ENCODE results near the gene SWT1.
"Not testable (repeated sequence)": the region's sequence is repeated elsewhere in the genome, so short reads cannot be mapped to it uniquely, and the experiment has no call there.

SWT1 gene

DNA sequence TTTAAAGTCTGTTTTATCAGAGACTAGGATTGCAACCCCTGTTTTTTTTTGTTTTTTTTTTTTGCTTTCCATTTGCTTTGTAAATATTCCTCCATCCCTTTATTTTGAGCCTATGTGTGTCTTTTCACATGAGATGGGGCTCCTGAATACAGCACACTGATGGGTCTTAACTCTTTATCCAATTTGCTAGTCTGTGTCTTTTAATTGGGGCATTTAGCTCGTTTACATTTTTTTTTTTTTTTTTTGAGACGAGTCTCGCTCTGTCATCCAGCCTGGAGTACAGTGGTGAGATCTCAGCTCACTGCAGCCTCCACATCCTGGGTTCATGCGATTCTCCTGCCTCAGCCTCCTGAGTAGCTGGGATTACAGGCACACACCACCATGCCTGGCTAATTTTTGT, 41.7 kb downstream of the SWT1 start:
- DNase-seq = not testable (repeated sequence)

DNA sequence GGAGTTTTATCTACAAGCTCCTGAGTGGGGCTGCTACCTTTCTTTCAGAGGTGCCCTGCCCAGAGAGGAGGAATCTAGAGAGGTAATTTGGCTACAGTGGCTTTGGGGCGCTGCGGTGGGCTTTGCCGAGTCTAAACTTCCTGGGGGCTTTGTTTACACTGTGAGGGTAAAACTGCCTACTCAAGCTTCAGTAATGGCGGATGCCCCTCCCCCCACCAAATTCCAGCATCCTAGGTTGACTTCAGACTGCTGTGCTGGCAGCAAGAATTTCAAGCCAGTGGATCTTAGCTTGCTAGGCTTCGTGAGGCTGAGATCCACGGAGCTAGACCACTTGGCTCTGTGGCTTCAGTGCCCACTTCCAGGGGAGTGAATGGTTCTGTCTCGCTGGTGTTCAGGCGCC, 43.9 kb downstream of the SWT1 start:
- no peak for DNase-seq

GRCh38 chr1:185207170-185207569, 50.2 kb downstream of the SWT1 start:
- DNase-seq = no peak

- DNase-seq = no peak
Measured at GRCh38 chr1:185207980-185208602, 51.1 kb downstream of the SWT1 start.

DNA sequence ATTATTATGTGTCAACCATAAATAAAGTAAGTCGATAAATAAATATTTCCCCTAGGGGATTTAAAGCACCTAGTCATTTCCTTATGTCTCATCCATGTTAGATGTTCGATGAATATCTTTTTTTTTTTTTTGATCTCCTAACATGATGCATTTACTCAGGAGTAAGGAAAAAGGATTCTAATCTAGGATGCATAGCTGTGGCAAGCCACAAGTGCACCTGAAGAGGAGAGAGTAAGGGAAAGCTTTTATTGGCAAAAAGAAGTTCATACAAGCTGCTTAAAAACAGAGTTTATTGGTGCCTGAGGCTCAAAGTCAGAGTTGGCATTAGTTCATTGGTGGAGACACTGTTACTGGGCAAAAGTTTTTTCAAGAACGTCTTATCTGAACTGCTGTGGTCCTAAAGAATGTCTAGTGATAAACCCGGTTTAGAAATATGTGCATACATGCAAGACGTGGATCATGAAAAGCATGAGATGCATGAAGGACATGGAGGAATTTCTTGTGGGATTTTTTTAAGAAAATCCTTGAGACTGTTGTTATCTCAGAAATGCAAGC, 51.7 kb downstream of the SWT1 start:
- no peak for DNase-seq

DNA sequence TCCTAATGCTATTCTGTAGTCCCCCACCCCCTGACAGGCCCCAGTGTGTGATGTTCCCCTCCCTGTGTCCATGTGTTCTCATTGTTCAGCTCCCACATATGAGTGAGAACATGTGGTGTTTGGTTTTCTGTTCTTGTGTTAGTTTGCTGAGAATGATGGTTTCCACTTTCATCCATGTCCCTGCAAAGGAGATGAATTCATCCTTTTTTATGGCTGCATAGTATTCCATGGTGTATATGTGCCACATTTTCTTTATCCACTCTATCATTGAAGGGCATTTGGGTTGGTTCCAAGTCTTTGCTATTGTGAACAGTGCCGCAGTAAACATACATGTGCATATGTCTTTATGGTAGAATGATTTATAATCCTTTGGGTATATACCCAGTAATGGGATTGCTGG, 52.4 kb downstream of the SWT1 start:
- not testable (repeated sequence) for DNase-seq

- no peak for DNase-seq
Measured at GRCh38 chr1:185213091-185213490, 56.1 kb downstream of the SWT1 start.

- DNase-seq = no peak
Measured at GRCh38 chr1:185215911-185216310, 58.9 kb downstream of the SWT1 start.

DNA sequence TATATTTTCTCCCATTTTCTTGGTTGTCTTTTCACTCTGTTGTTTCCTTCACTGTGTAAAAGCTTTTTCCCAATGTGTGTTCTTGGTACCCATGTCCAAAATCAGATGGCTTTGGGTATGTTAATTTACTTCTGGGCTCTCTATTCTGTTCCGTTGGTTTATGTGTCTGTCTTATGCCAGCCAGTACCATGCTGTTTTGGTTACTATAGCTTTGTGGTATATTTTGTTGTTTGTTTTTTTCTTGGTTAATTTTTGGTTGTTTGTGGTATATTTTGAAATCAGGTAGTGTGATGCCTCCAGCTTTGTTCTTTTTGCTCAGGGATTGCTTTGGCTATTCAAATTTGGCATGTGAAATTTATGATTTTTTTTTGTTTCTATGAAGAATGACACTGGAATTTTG, 67.2 kb downstream of the SWT1 start:
- DNase-seq = no peak

- no peak for DNase-seq
Measured at GRCh38 chr1:185227161-185227560, 70.2 kb downstream of the SWT1 start.

GRCh38 chr1:185228979-185229378, 72.0 kb downstream of the SWT1 start:
- no peak for DNase-seq

- DNase-seq = no peak
Measured at GRCh38 chr1:185229981-185230380, 73.0 kb downstream of the SWT1 start.

DNA sequence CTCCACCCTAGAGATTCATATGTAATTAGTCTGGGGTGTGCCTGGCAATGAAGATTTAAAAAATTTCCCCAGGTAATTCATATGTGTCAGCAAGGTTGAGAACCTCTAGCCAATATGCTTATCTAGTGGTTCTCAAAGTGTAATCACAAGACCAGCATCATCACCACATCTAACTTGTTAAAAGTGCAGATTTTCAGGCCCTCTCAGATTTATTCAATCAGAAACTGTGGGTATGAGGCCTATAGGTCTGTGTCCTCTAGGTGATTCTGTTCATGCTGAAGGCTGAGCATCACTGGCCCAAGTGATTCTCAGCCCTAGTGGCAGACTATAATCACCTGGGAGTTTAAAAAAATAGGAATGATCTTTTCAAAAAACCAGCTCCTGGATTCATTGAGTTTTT, 75.9 kb downstream of the SWT1 start:
- DNase-seq = no peak

DNA sequence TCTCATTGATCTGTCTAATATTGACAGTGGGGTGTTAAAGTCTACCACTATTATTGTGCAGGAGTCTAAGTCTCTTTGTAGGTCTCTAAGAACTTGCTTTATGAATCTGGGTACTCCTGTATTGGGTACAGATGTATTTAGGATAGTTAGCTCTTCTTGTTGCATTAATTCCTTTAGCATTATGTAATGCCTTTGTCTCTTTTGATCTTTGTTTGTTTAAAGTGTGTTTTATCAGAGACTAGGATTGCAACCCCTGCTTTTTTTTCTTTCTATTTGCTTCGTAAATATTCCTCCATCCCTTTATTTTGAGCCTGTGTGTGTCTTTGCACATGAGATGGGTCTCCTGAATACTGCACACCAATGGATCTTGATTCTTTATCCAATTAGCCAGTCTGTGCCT, 77.2 kb downstream of the SWT1 start:
- DNase-seq = not testable (repeated sequence)

- not testable (repeated sequence) for DNase-seq
Measured at GRCh38 chr1:185237176-185237575, 80.2 kb downstream of the SWT1 start.

DNA sequence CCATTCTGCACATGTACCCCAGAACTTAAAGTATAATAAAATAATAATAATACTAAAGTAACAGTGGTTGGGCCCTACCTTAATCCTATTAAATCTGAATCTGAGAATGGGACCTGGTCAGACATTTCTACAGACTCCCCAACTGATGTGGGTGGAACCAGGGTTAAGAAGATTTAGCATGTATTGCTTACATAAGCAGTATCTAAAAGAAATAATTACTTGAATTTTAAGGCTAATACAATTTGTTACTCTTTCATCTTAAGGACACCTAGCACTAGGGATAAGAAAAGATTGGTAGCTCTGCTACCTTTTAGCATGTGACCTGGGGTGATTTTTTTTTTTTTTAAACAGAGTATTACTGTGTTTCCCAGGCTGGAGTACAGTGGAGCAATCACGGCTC, 80.7 kb downstream of the SWT1 start:
- no peak for DNase-seq

- DNase-seq = no peak
Measured at GRCh38 chr1:185238447-185238846, 81.5 kb downstream of the SWT1 start.

DNA sequence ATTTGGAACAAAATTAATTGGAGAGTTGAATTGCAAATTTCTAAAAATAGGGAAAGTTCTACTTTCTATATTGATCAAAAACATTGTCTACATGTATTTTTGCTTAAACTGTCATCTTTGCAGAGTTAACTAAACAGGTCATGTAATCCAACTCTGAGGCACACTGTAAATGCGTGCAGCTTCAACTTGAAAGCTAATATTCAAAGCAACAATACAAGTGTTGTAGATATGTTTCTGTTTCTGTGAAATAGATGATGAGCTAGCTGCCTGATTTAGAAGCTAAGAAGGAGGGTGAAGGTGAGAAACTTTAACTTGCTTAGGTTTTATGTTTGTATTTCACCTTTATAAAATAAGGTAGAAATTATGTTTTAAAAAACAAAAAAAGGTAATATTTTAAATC, 82.9 kb downstream of the SWT1 start:
- no peak for DNase-seq

DNA sequence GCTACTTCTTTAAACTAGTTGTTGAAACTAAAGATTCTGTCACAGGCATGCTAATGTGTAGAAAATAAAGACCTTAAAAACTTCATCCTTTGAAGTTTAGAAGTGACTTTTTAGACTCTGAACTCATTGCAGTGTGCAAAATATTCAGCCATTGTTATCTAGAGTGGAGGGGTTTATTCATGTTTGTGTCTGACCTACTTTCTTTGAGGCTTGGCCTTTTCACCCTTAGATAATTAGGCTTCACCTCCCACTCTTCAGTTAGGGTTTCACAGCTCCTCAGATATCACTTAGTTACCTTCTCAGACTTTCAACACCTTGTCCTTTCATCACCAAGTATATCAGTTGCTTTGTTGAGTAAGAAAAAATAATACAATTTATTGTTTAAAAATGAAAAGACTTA, 84.2 kb downstream of the SWT1 start:
- DNase-seq = no peak

GRCh38 chr1:185244015-185244747, 87.2 kb downstream of the SWT1 start:
- DNase-seq = no peak

- DNase-seq = no peak
Measured at GRCh38 chr1:185245466-185245865, 88.5 kb downstream of the SWT1 start.

DNA sequence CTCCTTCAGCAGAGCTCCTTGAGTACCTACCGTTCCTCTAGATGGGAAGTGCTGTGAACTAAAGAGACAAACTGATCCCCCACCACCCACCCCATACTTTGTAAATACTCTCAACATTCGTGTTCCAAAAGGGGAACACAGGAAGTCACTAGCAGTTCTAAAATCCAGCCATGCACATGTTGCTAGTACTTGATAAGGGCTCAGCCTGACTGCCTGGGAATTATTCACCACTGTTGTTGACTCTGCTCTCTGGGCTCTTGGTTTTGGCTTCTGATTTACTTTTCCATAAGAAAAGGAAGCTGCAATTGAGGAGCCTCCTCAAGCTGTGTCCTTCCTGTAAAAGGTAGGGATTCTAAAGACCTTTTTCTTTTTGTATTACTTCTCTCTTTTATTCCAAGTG, 92.6 kb downstream of the SWT1 start:
- no peak for DNase-seq

- DNase-seq = no peak
Measured at GRCh38 chr1:185250063-185250462, 93.1 kb downstream of the SWT1 start.

DNA sequence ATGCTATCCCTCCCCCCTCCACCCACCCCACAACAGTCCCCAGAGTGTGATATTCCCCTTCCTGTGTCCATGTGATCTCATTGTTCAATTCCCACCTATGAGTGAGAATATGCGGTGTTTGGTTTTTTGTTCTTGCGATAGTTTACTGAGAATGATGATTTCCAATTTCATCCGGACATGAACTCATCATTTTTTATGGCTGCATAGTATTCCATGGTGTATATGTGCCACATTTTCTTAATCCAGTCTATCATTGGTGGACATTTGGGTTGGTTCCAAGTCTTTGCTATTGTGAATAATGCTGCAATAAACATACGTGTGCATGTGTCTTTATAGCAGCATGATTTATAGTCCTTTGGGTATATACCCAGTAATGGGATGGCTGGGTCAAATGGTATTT, 95.0 kb downstream of the SWT1 start:
- not testable (repeated sequence) for DNase-seq

DNA sequence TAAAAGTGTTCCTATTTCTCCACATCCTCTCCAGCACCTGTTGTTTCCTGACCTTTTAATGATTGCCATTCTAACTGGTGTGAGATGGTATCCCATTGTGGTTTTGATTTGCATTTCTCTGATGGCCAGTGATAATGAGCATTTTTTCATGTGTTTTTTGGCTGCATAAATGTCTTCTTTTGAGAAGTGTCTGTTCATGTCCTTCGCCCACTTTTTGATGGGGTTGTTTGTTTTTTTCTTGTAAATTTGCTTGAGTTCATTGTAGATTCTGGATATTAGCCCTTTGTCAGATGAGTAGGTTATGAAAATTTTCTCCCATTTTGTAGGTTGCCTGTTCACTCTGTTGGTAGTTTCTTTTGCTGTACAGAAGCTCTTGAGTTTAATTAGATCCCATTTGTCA, 95.4 kb downstream of the SWT1 start:
- not testable (repeated sequence) for DNase-seq

All from RPMI8226 (cell line).